PC-3 (cell line): Measurements from ENCODE around the gene LTB4R2. TPM values are rescaled to one million over a fixed set of nuclear protein-coding genes. Genes with fewer than 3 reads are reported as not detected.

ENCODE experiments used
- ATAC-seq: fragments of 200-7000 bp; cut with Tn5 transposase; 2 replicates; pipeline ENCODE4 v1.9.1; 2020; ENCODE audit warnings: mild to moderate bottlenecking, moderate library complexity
- BruUV-seq: library from RNA; stranded (reverse); fragments of 400-500 nt; replicated peaks from 2 replicates; lab custom pipeline; 2021; lab: Mats Ljungman, UMichigan
- CTCF ChIA-PET: fragments of 300-600 bp; sonication (Branson Sonifier 250); formaldehyde crosslinking; loops from one replicate; lab custom pipeline; 2022; ENCODE audit warnings: antibody characterized with exemption; lab: Charles Lee
- POLR2A ChIA-PET: fragments of 300-600 bp; sonication (Branson Sonifier 250); formaldehyde crosslinking; loops from one replicate; lab custom pipeline; 2022; ENCODE audit warnings: antibody characterized with exemption; ENCODE audit not compliant: unreplicated experiment; lab: Charles Lee
- DNase-seq: peaks from one replicate; pipeline ENCODE4 v3.0.0-alpha.2; 2015
- H2AFZ ChIP-seq: fragments of 300-600 bp; sonication (generic); 2 replicates; pipeline ENCODE4 v1.6.0; 2016; ENCODE audit warnings: antibody characterized with exemption, low read length
- H3F3A ChIP-seq: fragments of 300-600 bp; sonication (generic); one replicate; pipeline ENCODE4 v1.6.0; 2017; ENCODE audit warnings: antibody characterized with exemption, low read length, control low read depth, mild to moderate bottlenecking; ENCODE audit not compliant: unreplicated experiment
- H3K27ac ChIP-seq: fragments of 300-600 bp; sonication (generic); 2 replicates; pipeline ENCODE4 v1.5.1; 2016; ENCODE audit warnings: mild to moderate bottlenecking, low read length
- H3K27me3 ChIP-seq: fragments of 300-600 bp; sonication (generic); 2 replicates; pipeline ENCODE4 v1.6.1; 2016; ENCODE audit warnings: low read length, mixed read lengths
- H3K36me3 ChIP-seq: fragments of 300-600 bp; sonication (generic); 2 replicates; pipeline ENCODE4 v1.6.1; 2016; ENCODE audit warnings: low read depth, mixed run types, low read length, mixed read lengths
- H3K4me1 ChIP-seq: fragments of 300-600 bp; sonication (generic); 2 replicates; pipeline ENCODE4 v1.5.1; 2016; ENCODE audit warnings: low read length; ENCODE audit not compliant: insufficient read depth
- H3K4me2 ChIP-seq: fragments of 300-600 bp; sonication (generic); 2 replicates; pipeline ENCODE4 v1.6.0; 2016; ENCODE audit warnings: low read length
- H3K4me3 ChIP-seq: fragments of 300-600 bp; sonication (generic); 2 replicates; pipeline ENCODE4 v1.5.1; 2016; ENCODE audit warnings: mild to moderate bottlenecking, low read length, mixed read lengths
- H3K79me2 ChIP-seq: fragments of 300-600 bp; sonication (generic); 2 replicates; pipeline ENCODE4 v1.6.1; 2017; ENCODE audit warnings: low read length, mixed read lengths
- H3K9ac ChIP-seq: fragments of 300-600 bp; sonication (generic); 2 replicates; pipeline ENCODE4 v1.6.0; 2016; ENCODE audit warnings: mild to moderate bottlenecking, low read length
- H3K9me2 ChIP-seq: fragments of 300-600 bp; sonication (generic); replicated peaks from 2 replicates; pipeline ENCODE4 v1.6.1; 2016; ENCODE audit warnings: mixed run types, low read length, mixed read lengths
- H3K9me3 ChIP-seq: fragments of 300-600 bp; sonication (generic); 2 replicates; pipeline ENCODE4 v1.6.1; 2016; ENCODE audit warnings: low read length, mixed read lengths
- H4K20me1 ChIP-seq: fragments of 300-600 bp; sonication (generic); 2 replicates; pipeline ENCODE4 v1.6.1; 2016; ENCODE audit warnings: low read length, mixed read lengths
- EZH2 ChIP-seq: fragments of 300-600 bp; sonication (generic); IDR thresholded peaks from one replicate; pipeline ENCODE4 v1.6.1; 2017; ENCODE audit warnings: antibody characterized with exemption, mild to moderate bottlenecking, low read length; ENCODE audit not compliant: unreplicated experiment
- EZH2phosphoT487 ChIP-seq: fragments of 300-600 bp; sonication (generic); IDR thresholded peaks from 2 replicates; pipeline ENCODE4 v1.6.1; 2018; ENCODE audit warnings: mild to moderate bottlenecking, antibody characterized with exemption, low read length, borderline replicate concordance
- intact Hi-C: fragments of 100-400 bp; cut with micrococcal nuclease; formaldehyde crosslinking; loops from 2 replicates; pipeline ENCODE4 v1.9.0; 2023
- total RNA-seq: library from RNA; depleted of rRNA; stranded (reverse); fragments of >200 nt; gene quantifications from 2 replicates; pipeline ENCODE4 v1.2.3, GENCODE V29; 2014
- TF ChIP-seq, protein P1 (sequence below): fragments of 300-600 bp; sonication (generic); conservative IDR thresholded peaks from 2 replicates; pipeline ENCODE4 v1.5.1; 2017; ENCODE audit warnings: antibody characterized with exemption, low read depth, mild to moderate bottlenecking, low read length

The LTB4R2 gene
- total RNA-seq, 1 experiment from 2014 or later: 9.3 TPM

- Histone ChIP-seq H3K36me3 (no peaks in the 10 kb centered on the region), H3K4me3 (no peak overlapping the region), H3K9ac (no peak overlapping the region), H4K20me1 (no peaks in the 10 kb centered on the region), H3K9me2 (no peaks in the 10 kb centered on the region), H3K79me2 (no peaks in the 10 kb centered on the region), H2AFZ (no peak overlapping the region), H3K4me2 (no peak overlapping the region), H3K4me1 (peaks cover 12% of the 10 kb centered on the region), H3F3A (no peaks in the 10 kb centered on the region), H3K9me3 (no peaks in the 10 kb centered on the region), H3K27me3 (no peaks in the 10 kb centered on the region), H3K27ac (no peak overlapping the region)
- TF ChIP-seq EZH2 (no peak), EZH2phosphoT487 (no peak)
- TF ChIP-seq, protein P1, sequence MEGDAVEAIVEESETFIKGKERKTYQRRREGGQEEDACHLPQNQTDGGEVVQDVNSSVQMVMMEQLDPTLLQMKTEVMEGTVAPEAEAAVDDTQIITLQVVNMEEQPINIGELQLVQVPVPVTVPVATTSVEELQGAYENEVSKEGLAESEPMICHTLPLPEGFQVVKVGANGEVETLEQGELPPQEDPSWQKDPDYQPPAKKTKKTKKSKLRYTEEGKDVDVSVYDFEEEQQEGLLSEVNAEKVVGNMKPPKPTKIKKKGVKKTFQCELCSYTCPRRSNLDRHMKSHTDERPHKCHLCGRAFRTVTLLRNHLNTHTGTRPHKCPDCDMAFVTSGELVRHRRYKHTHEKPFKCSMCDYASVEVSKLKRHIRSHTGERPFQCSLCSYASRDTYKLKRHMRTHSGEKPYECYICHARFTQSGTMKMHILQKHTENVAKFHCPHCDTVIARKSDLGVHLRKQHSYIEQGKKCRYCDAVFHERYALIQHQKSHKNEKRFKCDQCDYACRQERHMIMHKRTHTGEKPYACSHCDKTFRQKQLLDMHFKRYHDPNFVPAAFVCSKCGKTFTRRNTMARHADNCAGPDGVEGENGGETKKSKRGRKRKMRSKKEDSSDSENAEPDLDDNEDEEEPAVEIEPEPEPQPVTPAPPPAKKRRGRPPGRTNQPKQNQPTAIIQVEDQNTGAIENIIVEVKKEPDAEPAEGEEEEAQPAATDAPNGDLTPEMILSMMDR: no peak
- CTCF ChIA-PET: no interaction called here
- POLR2A ChIA-PET: no interaction called here
- intact Hi-C loops: no loop called here
- ATAC-seq (no peak), DNase-seq (no peak)
- BruUV-seq: no TSS peak
Measured at GRCh38 chr14:24321212-24321975, 11.5 kb downstream of the LTB4R2 start.

- no peak overlapping the region for H3K4me3 ChIP-seq
- no peaks in the 10 kb centered on the region for H3K9me3 ChIP-seq
- no peaks in the 10 kb centered on the region for H3K27me3 ChIP-seq
- H4K20me1 ChIP-seq: no peaks in the 10 kb centered on the region
- H3F3A ChIP-seq: no peaks in the 10 kb centered on the region
- H3K36me3 ChIP-seq: no peaks in the 10 kb centered on the region
- intact Hi-C loops: no loop called here
- H3K27ac ChIP-seq: no peak overlapping the region
- ChIA-PET CTCF (interaction anchor here (0.6 kb wide), 1 partner anchor 77 kb away, joined by 5 read pairs; no protein-coding TSS in a partner anchor), POLR2A (no interaction called here)
- H3K4me2 ChIP-seq: no peak overlapping the region
- BruUV-seq: no TSS peak
- ATAC-seq: no peak
- H3K9ac ChIP-seq: no peak overlapping the region
- no peaks in the 10 kb centered on the region for H3K79me2 ChIP-seq
- no peaks in the 10 kb centered on the region for H3K4me1 ChIP-seq
- TF ChIP-seq EZH2: no peak
- TF ChIP-seq, protein P1: no peak
- TF ChIP-seq EZH2phosphoT487: no peak
- H2AFZ ChIP-seq: no peak overlapping the region
- no peak for DNase-seq
- no peaks in the 10 kb centered on the region for H3K9me2 ChIP-seq
Measured at GRCh38 chr14:24322672-24323071, 12.7 kb downstream of the LTB4R2 start.

GRCh38 chr14:24323341-24323740 lies 13.4 kb downstream of the LTB4R2 start:
- H3K4me2 ChIP-seq: no peak overlapping the region
- H3K4me1 ChIP-seq: no peaks in the 10 kb centered on the region
- H3F3A ChIP-seq: no peaks in the 10 kb centered on the region
- ChIA-PET POLR2A (no interaction called here), CTCF (no interaction called here)
- BruUV-seq: no TSS peak
- H2AFZ ChIP-seq: no peak overlapping the region
- TF ChIP-seq, protein P1: no peak
- TF ChIP-seq EZH2phosphoT487 (no peak), EZH2 (no peak)
- no peak overlapping the region for H3K4me3 ChIP-seq
- DNase-seq (no peak), ATAC-seq (no peak)
- H4K20me1 ChIP-seq: no peaks in the 10 kb centered on the region
- H3K36me3 ChIP-seq: no peaks in the 10 kb centered on the region
- H3K9me3 ChIP-seq: no peaks in the 10 kb centered on the region
- intact Hi-C loops: no loop called here
- no peak overlapping the region for H3K27ac ChIP-seq
- H3K27me3 ChIP-seq: no peaks in the 10 kb centered on the region
- no peaks in the 10 kb centered on the region for H3K9me2 ChIP-seq
- H3K9ac ChIP-seq: no peak overlapping the region
- H3K79me2 ChIP-seq: no peaks in the 10 kb centered on the region
